ENCODE data around the gene IPPK. TPM values are rescaled to one million over a fixed set of nuclear protein-coding genes. Genes with fewer than 3 reads are reported as not detected.
"Not testable (repeated sequence)": the region's sequence is repeated elsewhere in the genome, so short reads cannot be mapped to it uniquely, and the experiment has no call there.

Gene IPPK
- polyA plus RNA-seq, 1 experiment: 16.2 TPM

GRCh38 chr9:92626484-92626883 lies 43.4 kb downstream of the IPPK start:
- Histone ChIP-seq H3K36me3 (ENCODE audit: control insufficient read depth, insufficient read depth, low read length) (peaks cover 1% of the 10 kb centered on the region; the same call in 1 of the 2 replicates), H3K4me3 (ENCODE audit: low read depth, low read length) (no peak overlapping the region), H3K27me3 (ENCODE audit: control insufficient read depth, insufficient read depth, low read length) (no peaks in the 10 kb centered on the region)
- ChIA-PET CTCF (interaction anchor here (0.8 kb wide), 1 partner anchor 12 kb away, joined by 3 read pairs; no protein-coding TSS in a partner anchor), POLR2A (no interaction called here)
- no peak for DNase-seq (ENCODE audit: low read depth)
- no peak for TF ChIP-seq CTCF (IDR thresholded peaks at IDR 0.05; ENCODE audit: insufficient read depth, low read depth, low read length)

DNA sequence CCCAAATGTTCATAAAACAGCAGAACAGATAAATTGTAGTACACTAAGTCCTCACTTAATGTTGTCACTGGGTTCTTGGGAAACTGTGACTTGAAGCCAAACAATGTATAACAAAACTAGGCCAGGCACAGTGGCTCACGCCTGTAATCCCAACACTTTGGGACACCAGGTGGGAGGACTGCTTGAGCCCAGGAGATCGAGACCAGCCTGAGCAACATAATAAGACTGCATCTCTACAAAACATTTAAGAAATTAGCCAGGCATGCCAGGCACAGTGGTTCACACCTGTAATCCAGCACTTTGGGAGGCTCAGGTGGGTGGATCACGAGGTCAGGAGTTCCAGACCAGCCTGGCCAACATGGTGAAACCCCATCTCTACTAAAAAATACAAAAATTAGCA lies 46.0 kb downstream of the IPPK start:
- H3K27me3 ChIP-seq (ENCODE audit: control insufficient read depth, insufficient read depth, low read length); POLR2A ChIA-PET; H3K36me3 ChIP-seq (ENCODE audit: control insufficient read depth, insufficient read depth, low read length); CTCF ChIA-PET; H3K4me3 ChIP-seq (ENCODE audit: low read depth, low read length); DNase-seq (ENCODE audit: low read depth): not testable (repeated sequence)

DNA sequence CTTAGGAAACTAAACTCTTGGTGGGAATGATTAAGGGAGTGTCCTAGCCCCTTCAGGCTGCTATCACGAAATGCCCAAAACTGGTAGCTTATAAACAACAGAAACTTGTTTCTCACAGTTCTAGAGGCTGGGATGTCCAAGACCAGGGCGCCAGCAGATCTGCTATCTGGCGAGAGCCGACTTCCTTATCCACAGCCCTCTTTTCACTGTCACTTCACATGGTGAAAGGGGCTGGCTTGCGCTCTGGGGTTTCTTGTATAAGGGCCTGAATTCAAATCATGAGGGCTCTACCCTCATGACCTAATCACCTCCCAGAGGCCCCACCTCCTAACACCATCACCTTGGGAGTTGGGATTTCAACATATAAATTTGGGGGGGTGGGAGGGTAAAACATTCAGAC lies 49.1 kb downstream of the IPPK start:
- no peaks in the 10 kb centered on the region for H3K27me3 ChIP-seq (ENCODE audit: control insufficient read depth, insufficient read depth, low read length)
- ChIA-PET CTCF (interaction anchor here (0.6 to 1.1 kb wide), 3 partner anchors 13 to 17 kb away, joined by 3 read pairs; no protein-coding TSS in a partner anchor), POLR2A (no interaction called here)
- no peak for TF ChIP-seq CTCF (IDR thresholded peaks at IDR 0.05; ENCODE audit: insufficient read depth, low read depth, low read length)
- H3K36me3 ChIP-seq (ENCODE audit: control insufficient read depth, insufficient read depth, low read length): peaks cover 4% of the 10 kb centered on the region; the same call in 1 of the 2 replicates
- no peak for DNase-seq (ENCODE audit: low read depth)
- no peak overlapping the region for H3K4me3 ChIP-seq (ENCODE audit: low read depth, low read length)

DNA sequence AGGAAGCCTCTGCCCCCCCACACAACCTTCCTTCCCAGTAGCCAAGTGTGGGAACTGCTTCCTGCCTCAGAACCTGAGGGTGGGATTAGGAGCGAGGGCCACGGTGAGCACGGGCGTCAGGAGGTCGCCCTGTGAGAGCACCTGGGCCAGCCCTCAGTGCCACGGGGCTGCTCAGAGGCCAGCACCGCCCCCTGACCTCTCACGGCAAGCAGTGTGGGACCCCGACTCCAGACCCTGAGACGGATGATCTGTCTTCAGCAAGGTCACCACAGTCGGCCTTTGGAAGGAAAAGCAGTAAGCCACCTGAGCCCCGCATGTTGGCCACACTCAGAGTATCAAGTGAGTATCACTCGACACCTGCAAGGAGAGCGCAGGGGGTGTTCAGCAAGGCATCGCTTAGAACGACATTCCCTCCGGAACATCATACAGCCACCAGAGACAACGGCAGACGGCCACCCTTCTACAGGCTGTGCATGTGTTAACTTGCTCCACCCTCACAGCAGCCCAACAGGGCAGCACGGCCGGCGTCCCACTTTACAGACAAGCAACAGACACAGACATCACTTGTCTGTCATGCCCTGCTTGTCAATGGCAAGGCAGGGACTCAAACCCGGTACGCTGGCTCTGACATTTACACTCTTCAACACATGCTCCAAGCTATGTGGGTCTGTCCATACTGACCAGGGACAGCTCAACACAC lies 50.2 kb downstream of the IPPK start:
- peaks cover 8% of the 10 kb centered on the region for H3K36me3 ChIP-seq (ENCODE audit: control insufficient read depth, insufficient read depth, low read length)
- H3K4me3 ChIP-seq (ENCODE audit: low read depth, low read length): no peak overlapping the region
- POLR2A ChIA-PET: no interaction called here

DNA sequence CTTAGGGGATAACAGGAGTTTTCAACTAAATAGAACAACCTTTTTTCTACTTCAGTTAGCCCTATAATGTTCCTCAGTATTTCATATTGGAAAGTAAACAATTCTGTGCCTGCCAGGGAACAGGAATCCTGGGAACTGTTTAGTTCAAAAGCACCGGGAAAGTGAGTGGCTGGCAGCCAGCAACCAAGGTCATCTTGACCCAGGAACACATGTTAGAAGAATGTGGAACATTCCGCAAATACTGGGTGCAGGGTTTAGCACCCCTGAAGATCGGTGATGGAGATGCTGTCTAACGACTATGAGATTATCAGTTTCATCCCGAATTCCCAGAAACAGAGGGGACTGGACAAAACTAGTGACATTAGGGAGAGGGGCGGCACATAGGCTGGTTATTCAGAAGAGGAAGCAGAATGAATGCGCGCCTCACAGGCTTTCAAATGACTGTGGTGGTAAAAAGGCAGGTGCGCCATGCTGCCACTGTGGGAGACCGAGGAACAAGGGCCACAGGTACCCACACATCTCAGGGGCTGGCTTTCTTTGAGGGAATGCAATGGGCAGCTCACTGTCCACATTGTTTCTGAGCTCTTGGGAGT lies 51.2 kb downstream of the IPPK start:
- H3K4me3 ChIP-seq (ENCODE audit: low read depth, low read length): no peak overlapping the region
- no peak for TF ChIP-seq CTCF (IDR thresholded peaks at IDR 0.05; ENCODE audit: insufficient read depth, low read depth, low read length)
- H3K27me3 ChIP-seq (ENCODE audit: control insufficient read depth, insufficient read depth, low read length): no peaks in the 10 kb centered on the region
- H3K36me3 ChIP-seq (ENCODE audit: control insufficient read depth, insufficient read depth, low read length): peaks cover 9% of the 10 kb centered on the region
- no peak for DNase-seq (ENCODE audit: low read depth)
- ChIA-PET CTCF (interaction anchor here (0.7 kb wide), 1 partner anchor 83 kb away, joined by 3 read pairs; no protein-coding TSS in a partner anchor), POLR2A (no interaction called here)

More for the DNA sequence above, 50.2 kb downstream of the IPPK start:
- CTCF ChIA-PET: interaction anchor here (0.6 to 1.1 kb wide), 2 partner anchors 12 to 15 kb away, joined by 3 read pairs; no protein-coding TSS in a partner anchor
- H3K27me3 ChIP-seq (ENCODE audit: control insufficient read depth, insufficient read depth, low read length): no peaks in the 10 kb centered on the region
- no peak for DNase-seq (ENCODE audit: low read depth)
- no peak for TF ChIP-seq CTCF (IDR thresholded peaks at IDR 0.05; ENCODE audit: insufficient read depth, low read depth, low read length)

Data from BJ (cell line).